ENCODE data around the gene DEPDC4.
A peak's percentile ranks its signal among the peaks of the same experiment; 100 is the strongest.

DEPDC4 gene

DNA sequence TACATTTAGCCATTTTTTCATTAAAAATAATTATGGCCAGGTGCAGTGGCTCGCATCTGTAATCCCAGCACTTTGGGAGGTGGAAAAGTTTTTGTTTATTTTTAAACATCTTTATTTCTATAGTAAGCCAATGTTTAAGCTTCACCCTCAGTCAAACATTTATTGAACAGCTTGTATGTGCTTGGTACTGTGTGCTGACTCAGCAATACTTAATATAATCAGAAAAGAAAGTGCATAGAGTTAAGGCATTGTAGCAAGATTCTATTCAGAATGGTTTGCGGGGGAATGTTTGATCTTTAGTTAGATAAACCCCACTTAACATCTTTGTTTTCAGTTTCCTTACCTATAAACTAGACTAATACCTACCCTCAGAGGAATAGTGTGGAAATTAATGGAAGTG, 55.2 kb downstream of the DEPDC4 start:
- no peak for DNase-seq

GRCh38 chr12:100208834-100209233, 58.0 kb downstream of the DEPDC4 start:
- no peak for DNase-seq

- no peak for DNase-seq
Observed at GRCh38 chr12:100207311-100207710, 59.6 kb downstream of the DEPDC4 start.

- DNase-seq: no peak
Observed at GRCh38 chr12:100201604-100202423, 65.1 kb downstream of the DEPDC4 start.

GRCh38 chr12:100200463-100201181, 66.3 kb downstream of the DEPDC4 start, which contains the start of gene ACTR6:
ACTR6 (plus strand) TSS chr12:100200815; CDS start chr12:100200852, 37 bp downstream.
- DNase-seq: peak; percentile 89 to 93

GRCh38 chr12:100199347-100200149, 67.3 kb downstream of the DEPDC4 start:
- DNase-seq: peak; percentile 64 to 71

GRCh38 chr12:100199023-100199346, 67.9 kb downstream of the DEPDC4 start:
- no peak for DNase-seq

GRCh38 chr12:100197486-100197885, 69.4 kb downstream of the DEPDC4 start:
- DNase-seq: no peak

GRCh38 chr12:100193085-100193484, 73.8 kb downstream of the DEPDC4 start:
- DNase-seq: no peak
